GM21737 (cell line): ENCODE results near the gene TYW1B.
"Not testable (repeated sequence)": the region's sequence is repeated elsewhere in the genome, so short reads cannot be mapped to it uniquely, and the experiment has no call there.

ENCODE experiments used
- ATAC-seq: cut with Tn5 transposase; IDR thresholded peaks from one replicate; pipeline ENCODE4 v1.9.1; 2021; ENCODE audit warnings: mild to moderate bottlenecking, moderate library complexity; ENCODE audit not compliant: unreplicated experiment

The TYW1B gene

DNA sequence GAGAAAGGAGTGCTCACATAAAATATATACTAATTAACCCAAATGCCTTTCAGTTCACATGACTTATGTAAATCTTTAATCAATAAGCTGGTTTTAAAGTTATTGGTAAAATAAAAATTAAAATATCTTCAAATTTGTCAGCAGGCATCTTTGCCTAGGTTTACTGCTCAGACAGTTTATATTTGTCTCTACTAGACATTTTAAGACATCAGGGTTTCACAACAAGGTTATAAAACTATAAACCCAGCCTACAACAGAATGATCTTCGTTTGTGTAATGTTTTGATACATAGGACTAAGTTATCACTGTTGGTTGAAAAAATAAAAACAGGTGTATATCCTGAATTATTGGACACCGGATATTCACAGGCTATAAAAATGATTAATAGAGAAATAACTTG lies 67.4 kb downstream of the TYW1B start:
- no peak for ATAC-seq

DNA sequence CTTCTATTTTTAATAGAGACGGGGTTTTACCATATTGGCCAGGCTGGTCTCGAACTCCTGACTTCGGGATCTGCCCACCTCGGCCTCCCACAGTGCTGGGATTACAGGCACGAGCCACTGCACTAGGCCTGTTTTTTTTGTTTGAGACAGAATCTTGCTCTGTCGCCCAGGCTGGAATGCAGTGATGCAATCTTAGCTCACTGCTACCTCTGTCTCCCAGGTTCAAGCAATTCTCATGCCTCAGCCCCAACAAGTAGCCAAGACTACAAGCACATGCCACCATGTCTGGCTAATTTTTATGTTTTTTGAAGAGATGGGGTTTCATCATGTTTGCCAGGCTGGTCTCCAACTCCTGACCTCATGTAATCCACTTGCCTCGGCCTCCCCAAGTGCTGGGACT lies 73.7 kb downstream of the TYW1B start:
- no peak for ATAC-seq

DNA sequence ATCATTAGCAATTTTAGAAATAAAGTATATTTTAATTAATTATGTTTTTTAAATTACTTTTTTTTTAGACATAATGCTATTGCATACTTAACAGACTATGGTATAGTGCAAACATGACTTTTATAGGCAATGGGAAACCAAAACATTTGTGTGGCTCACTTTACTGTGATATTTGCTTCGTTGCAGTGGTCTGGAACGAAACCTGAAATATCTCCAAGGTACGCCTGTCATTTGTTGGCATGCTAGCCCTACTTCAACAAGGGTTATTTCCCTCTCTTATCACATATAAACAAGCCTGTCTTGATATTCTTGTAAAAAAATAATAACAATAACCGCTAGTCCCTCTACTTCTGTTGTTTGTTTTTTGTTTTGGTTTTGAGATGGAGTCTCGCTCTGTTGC lies 74.2 kb downstream of the TYW1B start:
- no peak for ATAC-seq

DNA sequence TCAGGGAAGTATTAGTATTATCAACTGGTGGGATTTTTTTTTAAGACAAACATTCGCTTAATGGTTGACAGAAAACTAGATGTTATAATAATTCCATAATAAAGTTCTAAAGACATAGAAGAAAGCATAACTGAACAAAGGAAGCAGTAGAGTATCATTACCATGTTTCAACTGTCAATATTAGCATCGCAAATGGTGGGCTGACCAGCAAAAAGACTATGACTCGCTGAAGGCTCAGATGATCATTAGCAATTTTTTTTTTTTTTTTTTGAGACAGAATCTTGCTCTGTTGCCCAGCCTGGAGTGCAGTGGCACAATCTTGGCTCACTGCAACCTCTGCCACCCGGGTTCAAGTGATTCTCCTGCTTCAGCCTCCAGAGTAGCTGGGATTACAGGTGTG lies 74.8 kb downstream of the TYW1B start:
- ATAC-seq, result not testable (repeated sequence)

DNA sequence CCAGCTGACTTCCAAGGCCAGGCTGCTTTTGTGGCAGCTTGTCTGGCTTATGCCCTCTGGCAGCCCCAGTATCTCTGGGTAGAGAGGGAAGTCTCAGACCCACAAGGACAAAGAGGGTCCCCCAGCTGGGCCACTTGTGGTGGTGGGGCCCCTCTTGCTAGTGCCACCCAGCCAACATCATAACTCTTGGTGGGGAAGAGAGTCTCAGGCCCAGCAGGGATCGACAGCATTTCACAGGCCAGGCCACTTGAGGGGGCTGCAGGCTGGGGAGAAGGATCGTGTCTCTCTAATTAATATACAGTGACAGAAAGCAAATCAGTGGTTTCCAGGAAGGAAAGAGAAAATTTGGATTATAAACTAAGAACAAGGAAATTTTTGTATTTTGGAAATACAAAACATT lies 76.0 kb downstream of the TYW1B start:
- no peak for ATAC-seq

DNA sequence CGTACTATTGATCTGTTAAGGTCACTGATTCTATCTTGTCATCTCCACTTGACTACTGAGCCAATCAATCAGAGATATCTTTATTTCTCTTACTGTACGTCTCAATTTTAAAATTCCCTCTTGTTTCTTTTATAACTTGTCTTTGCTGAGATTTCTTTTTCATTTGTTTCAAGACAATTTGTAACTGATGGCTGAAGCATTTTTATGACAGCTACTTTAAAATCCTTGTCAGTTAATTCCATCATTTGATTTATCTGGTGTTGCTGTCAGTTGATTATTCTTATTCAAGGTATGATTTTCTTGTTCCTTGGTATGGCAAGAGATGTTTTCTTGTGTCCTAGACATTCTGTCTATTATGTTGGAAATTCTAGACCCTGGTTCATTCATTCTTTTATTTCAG lies 76.6 kb downstream of the TYW1B start:
- ATAC-seq, result no peak

DNA sequence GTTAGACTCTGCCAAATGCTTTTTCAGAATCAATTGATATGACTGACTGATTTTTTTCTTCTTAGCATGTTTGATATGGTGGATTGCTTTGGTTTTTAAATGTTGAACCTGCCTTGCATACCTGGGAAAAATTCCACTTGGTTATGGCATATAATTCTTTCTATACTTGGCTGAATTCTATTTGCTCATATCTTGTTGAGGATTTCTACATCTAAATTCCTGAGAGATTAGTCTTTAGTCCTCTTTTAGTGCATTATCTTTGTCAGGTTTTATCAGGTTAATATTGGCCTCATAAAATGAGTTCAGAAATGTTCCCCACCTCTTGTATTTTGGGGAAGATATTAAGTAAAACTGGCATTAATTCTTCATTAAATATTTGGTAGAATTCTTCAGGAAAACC lies 79.4 kb downstream of the TYW1B start:
- ATAC-seq, result not testable (repeated sequence)

DNA sequence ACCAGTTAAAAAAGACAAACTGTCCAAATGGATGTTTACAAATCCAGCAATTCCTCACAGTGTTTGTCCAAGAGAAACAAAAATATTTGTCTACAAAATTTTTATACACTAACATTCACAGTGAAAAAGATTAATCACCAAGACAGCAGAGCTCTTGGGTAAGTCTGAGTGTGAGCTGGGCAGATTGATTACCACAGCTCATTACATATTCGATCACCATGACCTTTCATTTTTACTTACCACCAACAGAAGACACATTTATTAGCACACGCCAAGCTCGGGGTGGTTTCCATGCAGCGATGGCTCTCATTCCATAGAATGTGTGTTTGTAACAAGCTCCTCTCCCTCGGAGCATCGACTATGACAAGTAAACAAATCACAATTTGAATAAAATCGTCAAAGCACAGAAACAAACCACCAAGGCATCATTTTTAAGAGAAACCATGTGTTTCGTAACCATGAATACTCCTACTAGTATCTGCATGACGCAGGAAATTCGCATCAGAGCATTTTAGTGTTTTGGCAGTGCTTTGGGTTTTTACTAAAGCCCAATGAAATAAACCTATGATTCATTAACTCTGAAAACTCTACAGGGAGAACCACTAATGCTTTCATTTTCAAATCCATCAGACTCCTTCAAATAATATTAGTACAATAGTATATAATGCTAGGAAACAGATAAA lies 83.6 kb downstream of the TYW1B start:
- ATAC-seq, result not testable (repeated sequence)

DNA sequence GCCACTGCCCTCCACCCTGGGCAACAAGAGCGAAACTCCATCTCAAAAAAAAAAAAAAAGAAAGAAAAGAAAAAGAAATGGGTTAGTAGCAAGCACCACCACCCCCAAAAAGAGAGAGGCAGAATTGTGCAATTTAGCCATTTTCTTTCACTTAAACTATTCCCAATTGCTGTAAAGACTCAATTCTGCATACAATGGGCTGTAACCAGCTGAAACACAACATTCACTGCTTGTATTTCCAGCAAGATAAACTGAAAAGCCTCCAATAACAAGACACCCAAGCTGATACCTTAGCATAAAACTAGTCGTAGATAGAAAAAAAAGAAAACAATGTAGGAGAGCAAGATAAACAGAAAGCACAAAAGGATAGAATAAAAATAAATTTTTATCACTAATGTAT lies 84.2 kb downstream of the TYW1B start:
- ATAC-seq, result not testable (repeated sequence)

DNA sequence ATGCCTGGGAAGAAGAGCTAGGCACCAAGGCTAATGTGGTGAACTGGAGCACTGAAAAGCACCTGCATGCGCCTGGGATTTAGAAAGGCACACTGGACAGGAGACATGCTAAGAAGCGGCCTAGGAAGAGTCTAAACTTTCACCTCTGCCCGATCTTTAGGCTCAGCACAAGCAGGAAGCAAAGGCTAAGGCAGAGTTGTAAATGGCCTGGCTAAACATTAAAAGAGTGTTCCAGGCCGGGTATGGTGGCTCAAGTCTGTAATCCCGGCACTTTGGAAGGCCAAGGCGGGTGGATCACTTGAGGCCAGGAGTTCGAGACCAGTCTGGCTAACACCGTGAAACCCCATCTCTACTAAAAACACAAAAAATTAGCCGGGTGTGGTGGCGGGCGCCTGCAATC lies 88.3 kb downstream of the TYW1B start:
- not testable (repeated sequence) for ATAC-seq

DNA sequence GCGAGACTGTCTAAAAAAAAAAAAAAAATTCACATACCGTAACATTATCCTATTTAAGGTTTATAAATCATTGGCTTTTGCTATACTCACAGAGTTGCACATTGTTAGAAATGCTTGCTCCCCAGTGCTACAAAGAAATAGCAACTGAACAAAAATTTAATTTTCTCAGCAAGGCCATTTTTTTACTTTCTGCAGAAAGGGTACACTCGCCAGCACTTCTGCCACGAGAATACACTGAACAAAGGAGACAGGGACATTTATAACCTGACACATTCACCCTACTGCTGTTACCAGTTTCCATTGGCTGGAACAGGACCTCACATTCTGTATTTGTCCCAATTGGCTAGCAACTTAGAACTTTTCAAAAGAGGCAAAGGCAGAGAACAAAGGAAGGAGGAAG lies 92.1 kb downstream of the TYW1B start:
- not testable (repeated sequence) for ATAC-seq

DNA sequence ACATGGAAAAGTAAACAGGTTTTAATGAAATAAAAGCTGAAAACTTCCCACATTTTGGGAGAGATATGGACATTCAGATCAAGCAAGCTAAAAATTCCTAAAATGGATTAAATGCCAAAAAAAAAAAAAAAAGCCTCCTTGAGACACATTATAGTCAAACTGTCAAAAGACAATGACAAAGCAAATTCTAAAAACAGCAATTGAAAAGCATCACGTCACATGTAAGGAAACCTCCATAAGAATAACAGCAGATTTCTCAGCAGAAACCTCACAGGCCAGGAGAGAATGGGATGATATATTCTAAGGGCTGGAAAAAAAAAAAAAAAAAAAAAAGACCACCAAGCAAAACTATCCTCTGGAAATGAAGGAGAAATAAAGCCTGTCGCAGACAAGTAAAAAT lies 97.2 kb downstream of the TYW1B start:
- ATAC-seq, result not testable (repeated sequence)

DNA sequence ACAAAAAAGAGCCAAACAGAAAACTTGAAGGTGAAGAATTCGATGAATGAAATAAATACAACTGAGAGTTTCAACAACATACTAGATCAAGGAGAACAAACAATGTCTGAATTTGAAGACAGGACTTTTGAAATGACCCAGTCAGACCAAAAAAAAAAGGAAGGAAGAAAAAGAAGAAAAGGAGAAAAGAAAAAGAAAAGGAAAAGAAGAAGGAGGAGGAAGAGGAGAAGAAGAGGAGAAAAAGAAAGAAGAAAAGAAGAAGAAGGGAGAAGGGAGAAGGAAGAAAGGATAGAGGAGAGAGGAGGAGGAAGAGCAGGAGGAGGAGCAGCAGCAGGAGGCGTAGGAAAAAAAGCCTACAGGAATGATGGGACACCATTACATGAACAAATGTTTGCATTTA lies 97.6 kb downstream of the TYW1B start:
- ATAC-seq, result not testable (repeated sequence)

DNA sequence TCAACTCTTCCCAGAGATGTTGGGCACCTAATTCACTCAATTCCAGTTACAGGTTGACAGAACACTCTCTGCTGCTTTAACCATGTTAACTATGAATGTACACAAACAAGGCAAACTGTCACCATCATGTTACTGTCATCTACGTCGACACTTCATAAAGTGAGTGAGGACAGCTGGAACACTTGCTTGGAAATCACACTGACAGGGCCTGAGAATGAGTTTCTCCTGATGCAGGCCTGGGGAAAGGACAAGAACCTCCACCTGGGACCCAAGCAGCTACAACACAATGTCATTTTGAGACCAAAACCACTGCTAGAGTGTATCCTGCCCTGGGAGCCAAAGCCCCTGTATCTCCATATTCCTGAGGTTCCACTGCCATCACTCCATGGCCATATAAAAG lies 98.9 kb downstream of the TYW1B start:
- not testable (repeated sequence) for ATAC-seq

DNA sequence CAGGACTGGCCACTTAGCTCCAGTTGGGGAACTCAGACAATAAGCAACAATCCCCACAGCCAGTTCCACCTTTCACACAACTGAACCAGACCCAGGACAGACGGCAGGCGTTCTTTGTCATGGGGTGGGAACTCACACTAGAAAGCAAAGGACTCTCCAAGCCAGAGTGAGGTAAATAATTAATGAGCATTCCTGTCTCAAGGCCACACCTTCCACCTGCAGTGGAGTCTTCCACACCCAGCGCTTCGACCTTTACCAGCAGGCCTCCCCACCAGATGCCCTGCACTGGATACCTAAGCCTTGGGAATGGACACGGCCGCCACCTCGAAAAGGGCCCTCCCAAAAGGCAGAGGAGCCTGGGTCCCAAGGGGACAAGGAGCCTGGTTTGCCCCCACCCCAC lies 105.3 kb downstream of the TYW1B start:
- ATAC-seq, result not testable (repeated sequence)

DNA sequence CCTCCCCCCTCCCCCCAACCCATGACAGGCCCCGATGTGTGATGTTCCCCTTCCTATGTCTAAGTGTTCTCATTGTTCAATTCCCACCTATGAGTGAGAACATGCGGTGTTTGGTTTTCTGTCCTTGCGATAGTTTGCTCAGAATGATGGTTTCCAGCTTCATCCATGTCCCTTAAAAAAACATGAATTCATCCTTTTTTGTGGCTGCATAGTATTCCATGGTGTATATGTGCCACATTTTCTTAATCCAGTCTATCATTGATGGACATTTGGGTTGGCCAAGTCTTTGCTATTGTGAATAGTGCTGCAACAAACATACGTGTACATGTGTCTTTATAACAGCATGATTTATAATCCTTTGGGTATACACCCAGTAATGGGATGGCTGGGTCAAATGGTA lies 107.1 kb downstream of the TYW1B start:
- ATAC-seq, result not testable (repeated sequence)

DNA sequence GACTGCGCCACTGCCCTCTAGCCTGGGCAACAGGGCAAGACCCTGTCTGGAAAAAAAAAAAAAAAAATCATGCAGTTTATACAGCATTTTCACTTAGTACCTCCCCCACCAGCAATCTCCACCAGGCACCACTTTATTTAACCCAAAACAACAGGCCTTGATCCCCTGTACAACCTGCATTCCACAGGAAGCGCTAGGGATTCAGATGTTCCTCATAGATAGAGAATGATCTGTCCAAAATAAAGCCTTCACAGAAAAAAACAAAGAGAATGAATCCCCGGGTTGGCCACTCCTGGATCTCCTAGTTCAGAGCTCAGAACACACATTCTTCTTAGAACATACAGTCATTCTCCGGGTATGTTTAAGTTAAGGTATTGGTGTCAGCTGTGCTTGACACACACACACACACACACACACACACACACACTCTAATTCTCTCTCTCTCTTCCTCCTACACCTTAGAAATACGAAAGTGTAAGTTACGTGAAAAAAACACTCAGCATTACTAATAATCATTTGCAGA lies 110.7 kb downstream of the TYW1B start:
- not testable (repeated sequence) for ATAC-seq

DNA sequence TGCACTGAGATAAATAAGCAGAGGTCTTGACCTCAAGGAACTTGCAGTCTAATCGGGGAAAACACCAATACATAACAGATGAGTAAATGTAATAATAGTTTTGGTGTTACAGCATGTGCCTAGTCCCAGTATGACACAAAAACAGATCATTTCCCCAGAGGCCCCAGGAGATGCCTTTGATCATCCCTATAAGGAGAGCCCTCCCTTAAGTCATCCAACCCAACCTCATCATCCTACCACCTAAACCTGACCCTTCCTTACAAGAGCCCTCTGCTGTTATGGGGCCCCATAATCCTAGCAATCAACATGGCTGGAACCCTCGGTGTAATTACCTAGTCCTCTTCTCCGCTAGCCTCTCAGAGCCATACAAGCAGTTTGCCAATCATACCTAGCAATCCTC lies 116.1 kb downstream of the TYW1B start:
- not testable (repeated sequence) for ATAC-seq

DNA sequence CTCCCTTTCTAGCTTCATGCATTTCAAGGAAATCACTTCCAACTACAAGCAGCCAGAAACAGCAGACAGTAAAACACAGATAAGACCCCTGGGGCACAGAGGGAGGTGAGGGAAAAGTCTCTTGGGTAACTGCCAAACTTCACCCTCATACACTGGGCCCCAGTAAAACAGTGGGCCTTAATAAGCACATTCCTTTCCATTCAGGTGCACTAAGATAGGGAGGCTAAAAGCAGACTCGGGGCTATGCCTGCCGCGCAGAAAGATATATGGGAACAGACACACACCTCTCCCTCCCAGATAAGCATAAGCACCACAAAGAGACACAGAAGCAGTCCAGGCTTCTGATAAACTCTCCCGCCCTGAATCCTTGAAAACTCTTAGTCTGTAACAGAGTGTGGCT lies 117.0 kb downstream of the TYW1B start:
- ATAC-seq, result no peak

DNA sequence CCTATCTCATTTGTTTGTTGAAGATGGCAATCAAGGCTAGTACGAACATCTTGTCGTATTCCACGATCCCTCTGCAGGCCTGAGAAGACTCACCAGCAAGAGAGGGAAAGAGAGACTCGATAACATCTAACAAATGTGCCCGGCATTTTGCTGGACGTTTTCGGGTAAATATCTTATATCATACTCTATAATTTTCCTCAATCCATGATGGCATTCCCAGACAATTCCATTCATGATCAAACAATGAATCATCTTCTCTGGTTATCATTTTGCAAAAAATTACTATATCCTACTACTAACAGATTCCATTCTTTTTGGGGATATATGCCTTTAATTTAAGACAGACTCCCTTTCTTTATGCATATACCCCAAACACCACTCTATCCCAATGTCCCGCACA lies 118.1 kb downstream of the TYW1B start:
- ATAC-seq, result no peak

DNA sequence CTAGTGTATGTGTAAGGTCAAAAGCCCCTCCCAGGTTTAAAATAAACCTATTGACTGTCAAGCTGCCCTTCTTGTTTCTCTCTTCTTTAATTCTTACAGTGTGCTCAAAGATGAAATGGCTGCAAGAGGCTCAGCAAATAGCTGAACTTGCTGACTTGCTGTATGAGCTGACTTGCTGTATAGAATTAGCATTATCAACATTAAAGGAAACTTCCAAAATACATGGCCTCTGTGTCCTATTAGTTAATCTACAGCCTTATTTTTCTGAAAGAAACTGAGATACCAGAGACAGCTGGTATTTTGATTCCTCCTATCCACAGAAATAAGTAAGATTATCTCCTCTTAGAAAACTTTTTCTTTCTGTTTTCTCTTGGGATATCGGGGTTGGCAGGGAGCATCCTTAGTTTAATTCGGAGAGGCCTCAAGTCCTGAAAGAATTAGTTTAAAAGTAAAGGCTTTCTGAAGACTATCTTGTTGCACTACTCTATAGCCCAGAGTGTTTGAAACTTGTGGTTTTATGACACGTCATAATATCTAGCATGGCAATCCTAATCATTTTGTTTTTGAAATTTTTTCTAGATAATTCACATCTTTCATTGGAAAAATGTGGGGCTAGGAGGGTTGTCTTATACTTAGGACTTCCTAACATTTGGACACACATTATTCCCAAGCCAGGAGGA lies 119.5 kb downstream of the TYW1B start:
- not testable (repeated sequence) for ATAC-seq

DNA sequence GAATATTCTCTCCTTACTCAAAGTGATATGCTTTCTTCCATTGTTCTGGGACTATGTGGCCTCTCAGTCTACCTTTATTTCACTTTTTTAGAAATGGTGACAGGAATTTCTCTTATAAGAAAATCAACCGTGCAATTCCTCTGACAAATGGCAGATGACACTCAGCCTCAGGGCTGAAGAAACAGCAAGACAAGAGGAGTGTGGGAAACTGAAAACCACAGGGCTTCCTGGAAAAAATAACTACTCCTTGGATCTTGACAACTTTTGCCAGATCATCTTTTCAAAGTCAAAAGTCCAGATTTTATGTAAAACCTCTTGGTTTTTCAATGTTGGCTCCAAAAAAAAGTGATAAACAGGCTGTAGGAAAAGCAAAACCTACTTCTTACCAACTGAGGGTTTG lies 121.5 kb downstream of the TYW1B start:
- no peak for ATAC-seq
